GM19395 (cell line): ENCODE data around the gene GFRA1.
A peak's percentile ranks its signal among the peaks of the same experiment; 100 is the strongest.
"Not testable (repeated sequence)": the region's sequence is repeated elsewhere in the genome, so short reads cannot be mapped to it uniquely, and the experiment has no call there.

ENCODE experiments used
- ATAC-seq: cut with Tn5 transposase; IDR thresholded peaks from one replicate; pipeline ENCODE4 v1.9.1; 2021; ENCODE audit warnings: mild to moderate bottlenecking, moderate library complexity; ENCODE audit not compliant: unreplicated experiment

Gene GFRA1

GRCh38 chr10:116045366-116046356, 227.3 kb downstream of the GFRA1 start:
- ATAC-seq = no peak

GRCh38 chr10:116044801-116045248, 228.2 kb downstream of the GFRA1 start:
- no peak for ATAC-seq

- ATAC-seq = no peak
These were observed 229.1 kb downstream of the GFRA1 start for GRCh38 chr10:116043861-116044260.

GRCh38 chr10:116043304-116043703, 229.7 kb downstream of the GFRA1 start:
- ATAC-seq = no peak

- ATAC-seq = no peak
These were observed 231.1 kb downstream of the GFRA1 start for GRCh38 chr10:116041948-116042347.

GRCh38 chr10:116039612-116040011, 233.4 kb downstream of the GFRA1 start:
- ATAC-seq = no peak

GRCh38 chr10:116038259-116038658, 234.7 kb downstream of the GFRA1 start:
- no peak for ATAC-seq

- ATAC-seq = not testable (repeated sequence)
These were observed 237.6 kb downstream of the GFRA1 start for GRCh38 chr10:116035406-116035805.

- ATAC-seq = no peak
These were observed 242.4 kb downstream of the GFRA1 start for GRCh38 chr10:116030576-116030975.

- ATAC-seq = no peak
These were observed 243.2 kb downstream of the GFRA1 start for GRCh38 chr10:116029826-116030225.

- ATAC-seq = no peak
These were observed 245.7 kb downstream of the GFRA1 start for GRCh38 chr10:116027355-116027754.

- no peak for ATAC-seq
These were observed 246.3 kb downstream of the GFRA1 start for GRCh38 chr10:116026725-116027124.

- no peak for ATAC-seq
These were observed 246.7 kb downstream of the GFRA1 start for GRCh38 chr10:116026315-116026714.

GRCh38 chr10:116024271-116024878, 248.6 kb downstream of the GFRA1 start:
- ATAC-seq = no peak

- ATAC-seq = no peak
These were observed 255.6 kb downstream of the GFRA1 start for GRCh38 chr10:116017405-116017804.

- ATAC-seq = no peak
These were observed 257.2 kb downstream of the GFRA1 start for GRCh38 chr10:116015583-116016333.

GRCh38 chr10:116014871-116015582, 258.0 kb downstream of the GFRA1 start:
- peak; percentile 82 for ATAC-seq

GRCh38 chr10:116014326-116014725, 258.7 kb downstream of the GFRA1 start:
- ATAC-seq = no peak

- no peak for ATAC-seq
These were observed 261.1 kb downstream of the GFRA1 start for GRCh38 chr10:116011929-116012328.

- no peak for ATAC-seq
These were observed 265.6 kb downstream of the GFRA1 start for GRCh38 chr10:116007256-116007891.
